OCI-LY7 (cell line): ENCODE results near the gene P2RY14. TPM values are rescaled to one million over a fixed set of nuclear protein-coding genes. Genes with fewer than 3 reads are reported as not detected.
A peak's percentile ranks its signal among the peaks of the same experiment; 100 is the strongest.
"Not testable (repeated sequence)": the region's sequence is repeated elsewhere in the genome, so short reads cannot be mapped to it uniquely, and the experiment has no call there.

Experiments used
- BruUV-seq: library from RNA; stranded (reverse); fragments of 400-500 nt; replicated peaks from 2 replicates; lab custom pipeline; 2021; lab: Mats Ljungman, UMichigan
- CTCF ChIA-PET: fragments of 300-600 bp; sonication (Branson Sonifier 250); formaldehyde crosslinking; loops from one replicate; lab custom pipeline; 2022; ENCODE audit warnings: antibody characterized with exemption; ENCODE audit not compliant: unreplicated experiment; lab: Charles Lee
- POLR2A ChIA-PET: fragments of 300-600 bp; sonication (Branson Sonifier 250); formaldehyde crosslinking; loops from one replicate; lab custom pipeline; 2022; ENCODE audit warnings: antibody characterized with exemption; lab: Charles Lee
- DNase-seq: peaks from one replicate; pipeline ENCODE4 v3.0.0-alpha.2; 2015; ENCODE audit warnings: low spot score
- H2AFZ ChIP-seq: fragments of 200-600 bp; sonication (generic), shearing (Covaris generic); 2 replicates; pipeline ENCODE4 v1.6.1; 2014; ENCODE audit warnings: mild to moderate bottlenecking, antibody characterized with exemption, low read length, moderate library complexity
- H3K27ac ChIP-seq: fragments of 200-600 bp; sonication (generic); 2 replicates; pipeline ENCODE4 v1.5.1; 2014; ENCODE audit warnings: mixed run types, low read depth, mild to moderate bottlenecking, moderate library complexity, low read length, inconsistent platforms; ENCODE audit not compliant: poor library complexity, severe bottlenecking
- H3K36me3 ChIP-seq: fragments of 200-600 bp; sonication (generic); 2 replicates; pipeline ENCODE4 v1.6.1; 2014; ENCODE audit warnings: mild to moderate bottlenecking, antibody characterized with exemption, low read length, moderate library complexity, mixed read lengths; ENCODE audit not compliant: insufficient read depth
- H3K4me1 ChIP-seq: fragments of 200-600 bp; sonication (generic); 2 replicates; pipeline ENCODE4 v1.5.1; 2014; ENCODE audit warnings: mild to moderate bottlenecking, low read length; ENCODE audit not compliant: insufficient read depth, poor library complexity, severe bottlenecking
- H3K4me2 ChIP-seq: fragments of 200-600 bp; sonication (generic); 2 replicates; pipeline ENCODE4 v1.6.1; 2014; ENCODE audit warnings: mild to moderate bottlenecking, low read length
- H3K4me3 ChIP-seq: fragments of 200-600 bp; sonication (generic); 2 replicates; pipeline ENCODE4 v1.5.1; 2014; ENCODE audit warnings: mild to moderate bottlenecking, low read depth, low read length; ENCODE audit not compliant: poor library complexity, severe bottlenecking
- H3K79me2 ChIP-seq: fragments of 200-600 bp; sonication (generic); 2 replicates; pipeline ENCODE4 v1.6.1; 2016; ENCODE audit warnings: low read depth, mild to moderate bottlenecking, low read length, moderate library complexity, mixed read lengths; ENCODE audit not compliant: insufficient read depth
- H3K9me2 ChIP-seq: fragments of 200-600 bp; sonication (generic); 2 replicates; pipeline ENCODE4 v1.6.1; 2016; ENCODE audit warnings: mild to moderate bottlenecking, low read length, mixed read lengths; ENCODE audit not compliant: insufficient read depth
- H3K9me3 ChIP-seq: fragments of 200-600 bp; sonication (generic); 2 replicates; pipeline ENCODE4 v1.6.1; 2014; ENCODE audit warnings: mild to moderate bottlenecking, mixed run types, low read length, mixed read lengths
- H4K20me1 ChIP-seq: fragments of 200-600 bp; sonication (generic); 2 replicates; pipeline ENCODE4 v1.6.1; 2014; ENCODE audit warnings: mild to moderate bottlenecking, antibody characterized with exemption, low read length, moderate library complexity, mixed read lengths; ENCODE audit not compliant: insufficient read depth
- EZH2phosphoT487 ChIP-seq: fragments of 200-600 bp; sonication (generic); IDR thresholded peaks from 2 replicates; pipeline ENCODE4 v1.6.1; 2018; ENCODE audit warnings: low read depth, borderline replicate concordance, mild to moderate bottlenecking, mixed run types, antibody characterized with exemption, low read length, moderate library complexity, mixed read lengths
- intact Hi-C: fragments of 100-400 bp; cut with micrococcal nuclease; formaldehyde crosslinking; loops from one replicate; pipeline ENCODE4 v1.10.0; 2022; ENCODE audit not compliant: unreplicated experiment
- total RNA-seq, 2 experiments: library from RNA; depleted of rRNA in 1 of 2; stranded (reverse); fragments of >200 nt in 1 of 2; shearing (Covaris generic) in 1 of 2; gene quantifications; 2 replicates each; pipeline ENCODE4 v1.2.3, GENCODE V29; 2014 to 2022
- TF ChIP-seq, protein P1 (sequence below): fragments of 200-600 bp; sonication (generic); conservative IDR thresholded peaks from 2 replicates; pipeline ENCODE4 v1.5.1; 2014; ENCODE audit warnings: mild to moderate bottlenecking, antibody characterized with exemption, low read length, moderate library complexity, mixed read lengths

Gene P2RY14
- total RNA-seq, 2 experiments from 2014 or later = not detected

DNA sequence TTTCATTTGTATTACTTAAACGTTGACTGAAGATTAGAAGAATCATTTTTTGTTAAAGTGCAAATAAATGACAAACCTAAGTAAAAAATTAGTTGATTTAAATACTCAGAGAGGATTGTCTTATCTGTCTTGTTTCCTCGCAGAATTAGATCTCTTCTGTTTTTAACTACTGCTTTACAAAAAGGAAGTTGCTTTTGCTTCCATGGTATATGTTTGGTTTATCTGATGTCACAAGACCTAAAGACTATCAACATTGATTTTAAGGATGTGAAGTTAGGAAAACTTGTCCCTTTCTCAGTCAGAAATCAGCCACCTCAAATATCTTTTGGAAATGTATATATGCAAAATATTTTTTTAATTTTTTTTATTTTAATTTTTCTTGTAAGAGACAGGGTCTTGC, 104.0 kb downstream of the P2RY14 start:
- H3K27ac ChIP-seq = no peak overlapping the region
- no TSS peak for BruUV-seq
- intact Hi-C loops = no loop called here
- H3K9me3 ChIP-seq = no peaks in the 10 kb centered on the region
- DNase-seq = no peak
- H2AFZ ChIP-seq = no peak overlapping the region
- TF ChIP-seq, protein P1, sequence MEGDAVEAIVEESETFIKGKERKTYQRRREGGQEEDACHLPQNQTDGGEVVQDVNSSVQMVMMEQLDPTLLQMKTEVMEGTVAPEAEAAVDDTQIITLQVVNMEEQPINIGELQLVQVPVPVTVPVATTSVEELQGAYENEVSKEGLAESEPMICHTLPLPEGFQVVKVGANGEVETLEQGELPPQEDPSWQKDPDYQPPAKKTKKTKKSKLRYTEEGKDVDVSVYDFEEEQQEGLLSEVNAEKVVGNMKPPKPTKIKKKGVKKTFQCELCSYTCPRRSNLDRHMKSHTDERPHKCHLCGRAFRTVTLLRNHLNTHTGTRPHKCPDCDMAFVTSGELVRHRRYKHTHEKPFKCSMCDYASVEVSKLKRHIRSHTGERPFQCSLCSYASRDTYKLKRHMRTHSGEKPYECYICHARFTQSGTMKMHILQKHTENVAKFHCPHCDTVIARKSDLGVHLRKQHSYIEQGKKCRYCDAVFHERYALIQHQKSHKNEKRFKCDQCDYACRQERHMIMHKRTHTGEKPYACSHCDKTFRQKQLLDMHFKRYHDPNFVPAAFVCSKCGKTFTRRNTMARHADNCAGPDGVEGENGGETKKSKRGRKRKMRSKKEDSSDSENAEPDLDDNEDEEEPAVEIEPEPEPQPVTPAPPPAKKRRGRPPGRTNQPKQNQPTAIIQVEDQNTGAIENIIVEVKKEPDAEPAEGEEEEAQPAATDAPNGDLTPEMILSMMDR = no peak
- TF ChIP-seq EZH2phosphoT487 = no peak
- no peak overlapping the region for H3K4me3 ChIP-seq
- no peaks in the 10 kb centered on the region for H4K20me1 ChIP-seq
- H3K36me3 ChIP-seq = no peaks in the 10 kb centered on the region
- no peak overlapping the region for H3K4me2 ChIP-seq
- ChIA-PET POLR2A (interaction anchor here (1.6 to 1.9 kb wide), 2 partner anchors 11 to 22 kb away, joined by 4 to 7 read pairs; no protein-coding TSS in a partner anchor), CTCF (no interaction called here)
- H3K79me2 ChIP-seq = no peaks in the 10 kb centered on the region
- peaks cover 23% of the 10 kb centered on the region for H3K4me1 ChIP-seq
- H3K9me2 ChIP-seq = no peaks in the 10 kb centered on the region

DNA sequence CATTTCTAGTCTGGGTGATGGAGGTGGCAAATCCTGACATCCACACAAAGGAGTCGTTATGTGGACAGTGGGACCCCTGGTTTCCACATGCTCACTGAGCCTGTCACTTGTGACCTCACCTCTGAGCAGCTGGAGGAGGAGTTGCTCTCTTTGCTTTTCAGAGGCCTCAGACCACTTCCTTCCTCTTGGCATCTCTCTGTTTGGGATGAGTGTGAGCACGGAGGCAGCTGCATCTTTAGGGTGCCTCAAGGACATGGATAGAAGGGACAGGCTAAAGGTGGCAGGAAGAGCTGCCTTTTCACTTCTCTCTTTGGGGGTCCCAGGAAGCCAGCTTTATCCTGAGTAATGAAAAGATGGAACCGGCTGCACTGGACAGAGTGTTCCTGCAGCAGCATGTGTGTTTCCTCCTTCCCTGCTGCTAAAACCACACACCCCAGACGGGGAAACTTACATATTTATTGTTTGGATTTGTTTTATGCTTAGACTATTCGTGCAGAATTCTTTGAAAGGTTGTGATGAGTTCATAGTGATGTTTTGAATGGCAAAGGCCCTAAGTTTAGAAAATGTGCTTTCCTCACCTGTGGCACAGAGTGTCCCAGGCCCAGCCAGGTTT, 107.1 kb downstream of the P2RY14 start:
- ChIA-PET CTCF (no interaction called here), POLR2A (interaction anchor here (0.5 to 1.0 kb wide), 3 partner anchors 106 to 573 kb away, joined by 3 to 6 read pairs (median 4); no protein-coding TSS in a partner anchor)
- Histone ChIP-seq H2AFZ (no peak overlapping the region), H4K20me1 (no peaks in the 10 kb centered on the region), H3K36me3 (0 out of 2 replicates have a peak, but pooled peaks cover under 1% of the 10 kb centered on the region), H3K79me2 (no peaks in the 10 kb centered on the region), H3K9me3 (no peaks in the 10 kb centered on the region), H3K4me1 (peaks cover 25% of the 10 kb centered on the region), H3K4me3 (no peak overlapping the region), H3K4me2 (peak overlapping the region; percentile 44), H3K9me2 (no peaks in the 10 kb centered on the region), H3K27ac (no peak overlapping the region)
- no TSS peak for BruUV-seq
- intact Hi-C loops = loop anchor here (2.0 kb wide), 1 partner anchor 56 kb away; no protein-coding TSS in a partner anchor
- DNase-seq = peak; percentile 38
- TF ChIP-seq, protein P1 = no peak
- TF ChIP-seq EZH2phosphoT487 = no peak

DNA sequence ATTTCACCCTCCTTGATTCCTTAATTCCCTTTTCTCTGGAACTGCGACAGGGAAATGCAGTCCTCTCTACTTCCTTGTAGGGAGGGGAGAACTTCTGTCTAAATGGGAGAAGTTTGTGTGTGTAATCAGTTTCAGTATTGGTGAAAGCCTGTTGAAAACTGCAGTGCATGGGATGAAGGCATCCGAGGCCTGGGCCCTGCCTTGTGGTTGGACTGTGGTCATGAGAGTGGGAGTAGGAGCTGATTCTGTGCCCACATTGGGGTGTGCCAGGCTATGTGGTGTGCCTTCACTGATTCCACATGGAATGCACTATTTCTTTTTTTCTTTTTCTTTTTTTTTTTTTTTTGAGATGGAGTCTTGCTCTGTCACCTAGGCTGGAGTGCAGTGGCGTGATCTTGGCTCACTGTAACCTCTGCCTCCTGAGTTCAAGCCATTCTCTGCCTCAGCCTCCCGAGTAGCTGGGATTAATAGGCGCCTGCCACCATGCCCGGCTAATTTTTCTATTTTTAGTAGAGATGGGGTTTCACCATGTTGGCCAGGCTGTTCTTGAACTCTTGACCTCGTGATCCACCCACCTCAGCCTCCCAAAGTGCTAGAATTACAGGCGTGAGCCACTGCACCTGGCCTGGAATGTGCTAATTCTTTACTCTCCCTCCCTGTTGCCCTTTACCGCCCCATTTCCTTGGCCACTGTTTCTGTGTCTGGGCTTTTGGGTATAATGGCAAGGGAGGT, 108.2 kb downstream of the P2RY14 start:
- DNase-seq, H3K27ac ChIP-seq, CTCF ChIA-PET, H3K9me3 ChIP-seq, H2AFZ ChIP-seq, H3K36me3 ChIP-seq, H4K20me1 ChIP-seq, H3K9me2 ChIP-seq, H3K4me3 ChIP-seq, H3K79me2 ChIP-seq, BruUV-seq: not testable (repeated sequence)
- Histone ChIP-seq H3K4me2 (peak overlapping the region; percentile 44; the same call in 1 of the 2 replicates), H3K4me1 (peaks cover 25% of the 10 kb centered on the region)
- intact Hi-C loops = loop anchor here (2.0 to 5.0 kb wide), 2 partner anchors 57 to 667 kb away; no protein-coding TSS in a partner anchor
- POLR2A ChIA-PET = interaction anchor here (0.7 kb wide), 1 partner anchor 38 kb away, joined by 3 read pairs; no protein-coding TSS in a partner anchor
